Cardiac muscle cell (in vitro differentiated cells and primary cell): Measurements from ENCODE around the gene APOL4. TPM values are rescaled to one million over a fixed set of nuclear protein-coding genes. Genes with fewer than 3 reads are reported as not detected.
"Not testable (repeated sequence)": the region's sequence is repeated elsewhere in the genome, so short reads cannot be mapped to it uniquely, and the experiment has no call there.

Source experiments
- DNase-seq, 2 donors: peaks; one replicate each; pipeline versions ENCODE4 v3.0.0 to v3.0.0-alpha.2; 2010 to 2017; ENCODE audit warnings: low read depth in 1 of 2, low spot score in 1 of 2
- H3K27ac ChIP-seq: fragments of 200-600 bp; sonication (generic); 2 replicates; pipeline ENCODE4 v1.5.1; 2016
- H3K27me3 ChIP-seq: fragments of 200-600 bp; sonication (generic); 2 replicates; pipeline ENCODE4 v1.6.0; 2016; ENCODE audit warnings: control low read depth
- H3K36me3 ChIP-seq: fragments of 200-600 bp; sonication (generic); 2 replicates; pipeline ENCODE4 v1.5.1; 2016; ENCODE audit warnings: control low read depth
- H3K4me1 ChIP-seq: fragments of 200-600 bp; sonication (generic); 2 replicates; pipeline ENCODE4 v1.8.1; 2017; ENCODE audit warnings: low read depth, mild to moderate bottlenecking, mixed run types
- H3K4me3 ChIP-seq: fragments of 200-600 bp; sonication (generic); 2 replicates; pipeline ENCODE4 v1.5.1; 2016; ENCODE audit warnings: mild to moderate bottlenecking
- H3K9me3 ChIP-seq: fragments of 200-600 bp; sonication (generic); 2 replicates; pipeline ENCODE4 v1.5.1; 2017; ENCODE audit warnings: low read depth, mild to moderate bottlenecking, control low read depth
- CTCF ChIP-seq: IDR thresholded peaks from 2 replicates; pipeline ENCODE4 v1.5.1; 2012; ENCODE audit warnings: low read depth, mild to moderate bottlenecking, low read length
- polyA plus RNA-seq: library from polyadenylated mRNA; unstranded; fragments of >200 nt; fragmentation: Nextera tagmentation; extraction: Ambion mirVana; gene quantifications from 2 replicates; pipeline ENCODE4 v1.2.1, GENCODE V29; 2016
- total RNA-seq: library from RNA; depleted of rRNA; stranded (reverse); fragments of >200 nt; gene quantifications from 2 replicates; pipeline ENCODE4 v1.2.3, GENCODE V29; 2016

Gene APOL4
- total and polyA plus RNA-seq, 2 experiments from 2014 or later, result 0.27 TPM; not detected in 1

GRCh38 chr22:36191106-36191836, 10.3 kb downstream of the APOL4 start:
- Histone ChIP-seq H3K27me3 (no peaks in the 10 kb centered on the region), H3K9me3 (no peaks in the 10 kb centered on the region), H3K4me1 (no peaks in the 10 kb centered on the region), H3K36me3 (no peaks in the 10 kb centered on the region), H3K27ac (no peak overlapping the region), H3K4me3 (no peak overlapping the region)
- DNase-seq, result peak in 1 of 2 donors; percentile 28
- TF ChIP-seq CTCF, result no peak

GRCh38 chr22:36187862-36188261, 13.7 kb downstream of the APOL4 start:
- H3K36me3 ChIP-seq, DNase-seq, H3K4me3 ChIP-seq, H3K27ac ChIP-seq, H3K9me3 ChIP-seq, H3K27me3 ChIP-seq, H3K4me1 ChIP-seq: not testable (repeated sequence)

- H3K4me1 ChIP-seq, result no peaks in the 10 kb centered on the region
- no peaks in the 10 kb centered on the region for H3K27me3 ChIP-seq
- DNase-seq, result no peak
- no peaks in the 10 kb centered on the region for H3K9me3 ChIP-seq
- H3K36me3 ChIP-seq, result no peaks in the 10 kb centered on the region
- no peak for TF ChIP-seq CTCF
- no peak overlapping the region for H3K27ac ChIP-seq
- H3K4me3 ChIP-seq, result no peak overlapping the region
Observed at GRCh38 chr22:36185828-36186624, 15.6 kb downstream of the APOL4 start.

GRCh38 chr22:36184433-36185025, 17.1 kb downstream of the APOL4 start:
- peak in 1 of 2 donors; percentile 63 for DNase-seq
- Histone ChIP-seq H3K4me3 (no peak overlapping the region), H3K27ac (no peak overlapping the region), H3K27me3 (no peaks in the 10 kb centered on the region), H3K9me3 (no peaks in the 10 kb centered on the region), H3K4me1 (no peaks in the 10 kb centered on the region), H3K36me3 (no peaks in the 10 kb centered on the region)
- no peak for TF ChIP-seq CTCF

- DNase-seq, result no peak
- TF ChIP-seq CTCF, result no peak
- Histone ChIP-seq H3K9me3 (no peaks in the 10 kb centered on the region), H3K36me3 (no peaks in the 10 kb centered on the region), H3K4me3 (no peak overlapping the region), H3K27me3 (no peaks in the 10 kb centered on the region), H3K4me1 (no peaks in the 10 kb centered on the region), H3K27ac (no peak overlapping the region)
Observed at GRCh38 chr22:36183446-36183845, 18.2 kb downstream of the APOL4 start.

- Histone ChIP-seq H3K4me1 (no peaks in the 10 kb centered on the region), H3K9me3 (no peaks in the 10 kb centered on the region), H3K27ac (no peak overlapping the region), H3K27me3 (no peaks in the 10 kb centered on the region), H3K36me3 (no peaks in the 10 kb centered on the region), H3K4me3 (no peak overlapping the region)
- DNase-seq, result no peak
- TF ChIP-seq CTCF, result no peak
Observed at GRCh38 chr22:36182857-36183256, 18.8 kb downstream of the APOL4 start.
